GM10847 (cell line): ENCODE measurements around the gene TUBB4A.

Experiments
- POLR2A ChIP-seq: IDR thresholded peaks from 2 replicates; pipeline ENCODE4 v1.6.1; 2011; ENCODE audit not compliant: insufficient read length; ENCODE audit errors: extremely low read depth

The TUBB4A gene

DNA sequence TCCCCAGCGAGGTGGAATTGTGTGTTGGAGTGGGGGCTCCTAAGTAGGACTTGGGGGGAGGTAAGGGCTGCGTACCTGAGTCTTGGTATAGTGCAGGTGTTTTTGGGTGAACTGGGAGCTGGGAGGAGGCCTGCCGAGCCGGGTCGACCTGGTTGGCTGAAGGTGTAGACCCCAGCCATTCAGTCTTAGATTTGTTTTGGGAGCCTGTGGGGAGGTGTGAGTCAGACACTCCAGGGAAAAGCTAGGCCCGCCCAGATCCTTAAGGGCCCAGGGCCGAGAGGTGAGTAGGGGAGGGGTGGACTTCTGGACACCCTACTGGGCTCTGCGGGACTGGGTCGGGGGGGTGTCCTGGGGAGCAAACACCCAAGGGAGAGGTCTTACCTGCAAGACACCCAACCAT lies 37.1 kb downstream of the TUBB4A start:
- no peak for TF ChIP-seq POLR2A

GRCh38 chr19:6464070-6464873 lies 37.8 kb downstream of the TUBB4A start, which contains the start of gene CRB3:
TSS of gene CRB3 (plus strand) at chr19:6464271. CDS start at chr19:6464702, 431 bp downstream.
- TF ChIP-seq POLR2A = no peak

DNA sequence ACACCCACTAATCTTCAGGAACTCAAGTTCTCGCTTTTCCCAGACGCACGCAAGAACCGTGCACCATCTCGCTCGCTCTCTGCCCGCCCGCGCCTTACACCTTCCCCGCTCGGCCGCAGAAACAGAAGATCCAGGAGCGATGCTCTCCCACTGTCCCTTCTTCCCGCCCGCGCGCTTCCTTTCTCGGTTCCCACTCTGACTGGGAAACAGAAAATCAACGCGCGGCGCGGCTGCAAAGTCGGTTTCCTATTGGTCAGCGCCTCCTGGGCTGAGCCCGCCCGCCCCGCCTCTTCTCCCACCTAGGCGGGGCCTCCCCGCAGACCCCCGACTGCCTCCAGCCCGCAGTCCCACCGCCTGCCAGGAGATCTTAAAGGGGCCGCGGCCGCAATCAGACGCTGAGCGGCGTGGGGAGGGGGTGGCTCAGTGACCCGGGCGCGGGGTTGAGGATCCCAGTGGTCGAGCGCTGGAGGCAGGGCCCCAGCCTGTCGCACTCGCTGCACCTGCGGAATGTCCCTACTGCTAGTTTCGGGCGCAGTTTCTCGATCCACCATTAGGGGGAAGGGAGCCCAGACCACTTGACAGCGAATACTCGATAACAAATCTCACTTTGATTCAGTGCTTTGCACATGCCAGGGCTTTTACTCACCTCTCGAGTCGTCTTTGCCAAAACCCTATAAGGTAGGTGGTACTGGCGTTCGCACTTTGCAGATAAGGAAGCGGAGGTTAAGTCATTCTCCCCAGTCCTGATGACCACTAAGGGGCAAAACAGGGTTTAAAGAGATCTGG lies 41.8 kb downstream of the TUBB4A start:
- peak; percentile 35 for TF ChIP-seq POLR2A

DNA sequence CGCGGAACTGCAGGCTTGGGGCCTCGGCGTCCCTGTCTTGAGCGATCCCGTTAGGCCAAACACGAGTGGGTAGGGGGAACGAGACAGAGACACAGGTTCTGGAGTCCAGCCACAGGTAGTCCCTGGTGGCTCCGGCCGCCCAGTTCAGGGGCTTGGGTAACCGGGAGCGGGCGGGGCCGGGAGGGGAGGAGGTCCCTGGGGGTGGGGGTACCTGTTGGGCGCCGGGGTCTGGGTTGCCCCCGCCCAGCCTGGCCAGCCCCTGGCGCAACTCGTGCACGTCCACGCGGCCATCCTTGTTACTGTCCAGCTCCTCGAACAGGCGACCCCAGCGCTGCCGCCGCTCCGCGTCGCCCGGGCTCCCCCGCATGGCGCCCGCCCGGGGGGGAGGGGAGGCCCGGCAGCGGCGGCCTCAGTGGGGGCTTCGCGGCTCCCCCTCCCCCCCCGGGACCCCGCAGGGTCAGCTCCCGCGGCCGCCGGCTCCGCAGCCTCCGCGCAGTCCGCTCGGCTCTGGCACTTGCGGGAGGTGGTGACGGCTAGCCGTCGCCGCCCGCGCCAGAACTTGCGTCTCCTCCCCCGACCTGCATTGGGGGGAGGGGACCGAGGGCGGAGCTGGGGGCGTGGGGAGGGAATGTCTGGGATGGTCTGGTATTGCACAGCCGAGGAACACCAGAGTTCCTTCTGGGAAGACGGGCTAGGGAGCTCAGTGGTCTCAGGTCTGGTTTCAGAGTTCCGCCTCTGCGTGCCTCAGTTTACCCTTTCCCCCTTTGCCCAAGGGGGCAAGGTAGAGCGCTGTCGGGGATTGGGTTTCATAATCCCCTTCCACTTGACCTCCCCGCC lies 42.6 kb downstream of the TUBB4A start, which contains the start of gene SLC25A23:
SLC25A23 (minus strand) TSS at position 531 of the 837 bp plus-strand sequence; CDS start at position 367, 164 bp downstream.
- peak; percentile 37 for TF ChIP-seq POLR2A

- no peak for TF ChIP-seq POLR2A
These were observed 43.3 kb downstream of the TUBB4A start for GRCh38 chr19:6458695-6459261.

- TF ChIP-seq POLR2A = no peak
These were observed 44.0 kb downstream of the TUBB4A start for GRCh38 chr19:6457958-6458694.

GRCh38 chr19:6455924-6456323 lies 46.2 kb downstream of the TUBB4A start:
- TF ChIP-seq POLR2A = no peak

GRCh38 chr19:6453951-6454565 lies 48.1 kb downstream of the TUBB4A start:
- no peak for TF ChIP-seq POLR2A

- no peak for TF ChIP-seq POLR2A
These were observed 49.2 kb downstream of the TUBB4A start for GRCh38 chr19:6452899-6453298.

DNA sequence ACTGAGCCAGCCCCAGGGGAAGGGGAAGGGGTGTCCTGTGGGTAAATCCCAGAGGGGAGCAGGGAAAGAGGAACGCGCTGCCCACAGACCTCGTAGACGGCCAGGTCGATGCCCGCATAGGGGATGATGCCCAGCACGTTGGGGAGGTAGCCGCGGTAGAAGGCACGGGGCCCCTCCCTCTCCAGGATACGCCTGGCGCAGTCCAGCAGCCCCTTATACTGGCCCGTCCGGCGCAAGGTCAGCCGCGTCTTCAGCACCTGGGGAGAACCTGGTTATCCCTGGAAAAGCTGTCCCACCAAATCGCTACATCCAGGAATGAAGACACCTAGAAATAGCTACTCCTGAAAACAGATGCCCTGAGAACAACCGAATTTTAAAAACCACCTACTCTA lies 49.9 kb downstream of the TUBB4A start:
- no peak for TF ChIP-seq POLR2A

DNA sequence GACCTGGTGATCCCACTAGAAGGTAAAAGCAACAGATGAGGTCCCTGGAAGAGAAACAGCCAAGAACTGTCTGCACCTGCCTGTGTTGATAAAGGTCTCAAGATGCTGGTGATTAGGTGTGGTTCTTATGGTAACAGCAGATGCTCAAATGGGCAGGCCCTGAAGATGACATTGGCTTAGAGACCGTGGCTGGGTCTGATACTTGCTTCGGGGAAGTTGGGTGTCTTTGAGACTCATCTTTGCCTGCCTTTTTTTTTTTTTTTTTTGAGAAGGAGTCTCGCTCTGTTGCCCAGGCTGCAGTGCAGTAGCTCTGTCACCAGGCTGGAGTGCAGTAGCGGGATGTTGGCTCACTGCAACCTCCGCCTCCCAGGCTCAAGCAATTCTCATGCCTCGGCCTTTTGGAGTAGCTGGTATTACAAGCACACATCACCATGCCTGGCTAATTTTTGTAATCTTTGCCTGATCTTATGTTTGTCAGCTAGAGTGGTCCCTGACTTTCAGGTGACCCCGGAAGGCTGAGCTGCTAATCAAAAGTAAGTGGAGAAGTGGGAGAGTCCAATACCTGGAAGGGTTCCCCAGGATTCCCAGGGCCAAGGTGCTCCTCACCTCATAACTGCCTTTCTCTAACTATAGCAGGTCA lies 50.4 kb downstream of the TUBB4A start:
- TF ChIP-seq POLR2A = no peak

DNA sequence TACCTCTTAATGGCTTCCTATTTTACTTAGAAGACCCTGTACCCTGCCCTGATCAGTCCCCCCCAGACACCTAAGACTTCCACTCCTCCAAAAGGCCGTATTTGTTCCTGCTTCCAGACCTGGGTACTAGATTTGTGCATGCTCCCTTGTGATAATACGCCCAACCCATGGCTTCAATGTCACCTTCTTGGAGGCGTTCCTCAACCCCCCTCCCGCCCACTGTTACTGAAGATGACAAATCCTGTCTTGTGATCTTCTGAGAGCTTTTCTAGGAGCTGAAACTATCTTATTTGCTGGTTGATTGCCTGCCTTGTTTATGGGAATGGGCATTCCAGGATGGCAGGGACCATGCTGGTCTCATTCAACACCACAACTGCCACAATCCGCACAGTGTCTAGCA lies 51.9 kb downstream of the TUBB4A start:
- TF ChIP-seq POLR2A = no peak

GRCh38 chr19:6448045-6448444 lies 54.1 kb downstream of the TUBB4A start:
- no peak for TF ChIP-seq POLR2A
